Measurements from ENCODE around the gene GPRC5A.
A peak's percentile ranks its signal among the peaks of the same experiment; 100 is the strongest.

Gene GPRC5A

GRCh38 chr12:12915656-12916055, 24.3 kb downstream of the GPRC5A start:
- no peak for DNase-seq

- peak; percentile 69 for DNase-seq
Observed at GRCh38 chr12:12916135-12916944, 25.0 kb downstream of the GPRC5A start.

- no peak for DNase-seq
Observed at GRCh38 chr12:12917517-12917916, 26.2 kb downstream of the GPRC5A start.

GRCh38 chr12:12918781-12919389, 27.5 kb downstream of the GPRC5A start:
- DNase-seq: no peak

- DNase-seq: no peak
Observed at GRCh38 chr12:12919666-12920435, 28.5 kb downstream of the GPRC5A start.

- DNase-seq: no peak
Observed at GRCh38 chr12:12922191-12922616, 30.8 kb downstream of the GPRC5A start.

GRCh38 chr12:12922978-12923377, 31.6 kb downstream of the GPRC5A start:
- DNase-seq: no peak

- no peak for DNase-seq
Observed at GRCh38 chr12:12924169-12924568, 32.8 kb downstream of the GPRC5A start.

GRCh38 chr12:12925388-12925787, 34.0 kb downstream of the GPRC5A start:
- DNase-seq: no peak

- DNase-seq: no peak
Observed at GRCh38 chr12:12926571-12927071, 35.3 kb downstream of the GPRC5A start.

- peak; percentile 97 for DNase-seq
Observed at GRCh38 chr12:12927211-12928079, 36.1 kb downstream of the GPRC5A start.

GRCh38 chr12:12929696-12930095, 38.3 kb downstream of the GPRC5A start:
- DNase-seq: no peak

- DNase-seq: no peak
Observed at GRCh38 chr12:12930633-12931219, 39.4 kb downstream of the GPRC5A start.

GRCh38 chr12:12933742-12934141, 42.4 kb downstream of the GPRC5A start:
- no peak for DNase-seq

GRCh38 chr12:12934556-12934955, 43.2 kb downstream of the GPRC5A start:
- no peak for DNase-seq

GRCh38 chr12:12936983-12937491, 45.7 kb downstream of the GPRC5A start:
- no peak for DNase-seq

- DNase-seq: no peak
Observed at GRCh38 chr12:12938541-12938940, 47.2 kb downstream of the GPRC5A start.

GRCh38 chr12:12939888-12940287, 48.5 kb downstream of the GPRC5A start:
- no peak for DNase-seq

GRCh38 chr12:12941450-12942350, 50.3 kb downstream of the GPRC5A start:
- no peak for DNase-seq

- no peak for DNase-seq
Observed at GRCh38 chr12:12943586-12944260, 52.4 kb downstream of the GPRC5A start.

All from NCI-H2029 (cell line).